DND-41 (cell line): ENCODE results near the gene TXNDC15.

Experiments
- ATAC-seq: fragments of 200-7000 bp; cut with Tn5 transposase; 3 replicates; pipeline ENCODE4 v1.9.1; 2021; ENCODE audit warnings: low read depth; ENCODE audit not compliant: insufficient read depth
- DNase-seq: peaks from one replicate; pipeline ENCODE4 v3.0.0-alpha.2; 2020
- H2AFZ ChIP-seq: 2 replicates; pipeline ENCODE4 v1.6.0; 2012; ENCODE audit warnings: low read depth, low read length
- H3K27ac ChIP-seq: 2 replicates; pipeline ENCODE4 v1.5.1; 2012; ENCODE audit warnings: low read length, inconsistent platforms
- H3K27me3 ChIP-seq: fragments of 200-600 bp; sonication (generic); 2 replicates; pipeline ENCODE4 v1.6.0; 2012; ENCODE audit warnings: low read length, mild to moderate bottlenecking, inconsistent platforms; ENCODE audit not compliant: insufficient read depth, poor library complexity
- H3K36me3 ChIP-seq: 2 replicates; pipeline ENCODE4 v1.5.1; 2012; ENCODE audit warnings: low read length, inconsistent platforms; ENCODE audit not compliant: insufficient read depth
- H3K4me1 ChIP-seq: 2 replicates; pipeline ENCODE4 v1.5.1; 2012; ENCODE audit warnings: mild to moderate bottlenecking, low read length; ENCODE audit not compliant: insufficient read depth
- H3K4me2 ChIP-seq: 2 replicates; pipeline ENCODE4 v1.6.0; 2012; ENCODE audit warnings: mild to moderate bottlenecking, moderate library complexity, low read length, inconsistent platforms; ENCODE audit not compliant: insufficient read depth
- H3K4me3 ChIP-seq, 2 experiments: fragments of 200-600 bp in 1 of 2; shearing (Covaris generic) in 1 of 2; 2 replicates each; pipeline ENCODE4 v1.5.1; 2012 to 2016; ENCODE audit warnings: inconsistent platforms in 2 of 2, low read length in 2 of 2, mild to moderate bottlenecking in 2 of 2, low read depth in 1 of 2, moderate library complexity in 1 of 2
- H3K79me2 ChIP-seq: 2 replicates; pipeline ENCODE4 v1.6.0; 2012; ENCODE audit warnings: low read length, inconsistent platforms; ENCODE audit not compliant: insufficient read depth
- H3K9ac ChIP-seq: 2 replicates; pipeline ENCODE4 v1.6.0; 2012; ENCODE audit warnings: low read depth, mild to moderate bottlenecking, inconsistent platforms, low read length, moderate library complexity
- H3K9me3 ChIP-seq: 2 replicates; pipeline ENCODE4 v1.5.1; 2012; ENCODE audit warnings: low read length, moderate library complexity, mild to moderate bottlenecking, inconsistent platforms; ENCODE audit not compliant: insufficient read depth, severe bottlenecking
- H4K20me1 ChIP-seq: 2 replicates; pipeline ENCODE4 v1.6.0; 2012; ENCODE audit warnings: low read length; ENCODE audit not compliant: insufficient read depth
- CTCF ChIP-seq: IDR thresholded peaks from 2 replicates; pipeline ENCODE4 v1.5.1; 2012; ENCODE audit warnings: borderline replicate concordance, low read length, moderate library complexity, mild to moderate bottlenecking; ENCODE audit not compliant: poor library complexity, severe bottlenecking; ENCODE audit errors: extremely low read depth
- EZH2 ChIP-seq: IDR thresholded peaks from 3 replicates; pipeline ENCODE4 v1.6.1; 2012; ENCODE audit warnings: borderline replicate concordance, low read depth, mild to moderate bottlenecking, moderate library complexity, low read length, inconsistent platforms; ENCODE audit not compliant: severe bottlenecking

Gene TXNDC15

DNA sequence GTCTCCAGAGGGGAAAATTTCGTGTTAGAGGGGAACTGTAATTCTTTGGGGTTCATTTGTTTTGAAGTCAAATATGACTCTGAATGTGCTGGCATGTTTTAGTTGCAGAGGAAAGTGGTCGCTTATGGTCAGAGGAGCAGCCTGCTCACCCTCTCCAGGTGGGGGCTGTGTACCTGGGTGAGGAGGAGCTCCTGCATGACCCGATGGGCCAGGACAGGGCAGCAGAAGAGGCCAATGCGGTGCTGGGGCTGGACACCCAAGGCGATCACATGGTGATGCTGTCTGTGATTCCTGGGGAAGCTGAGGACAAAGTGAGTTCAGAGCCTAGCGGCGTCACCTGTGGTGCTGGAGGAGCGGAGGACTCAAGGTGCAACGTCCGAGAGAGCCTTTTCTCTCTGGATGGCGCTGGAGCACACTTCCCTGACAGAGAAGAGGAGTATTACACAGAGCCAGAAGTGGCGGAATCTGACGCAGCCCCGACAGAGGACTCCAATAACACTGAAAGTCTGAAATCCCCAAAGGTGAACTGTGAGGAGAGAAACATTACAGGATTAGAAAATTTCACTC lies 13.5 kb downstream of the TXNDC15 start:
- ATAC-seq (no peak), DNase-seq (no peak)

GRCh38 chr5:134889335-134889734 lies 15.2 kb downstream of the TXNDC15 start:
- Histone ChIP-seq H2AFZ (no peak overlapping the region), H4K20me1 (peaks cover 14% of the 10 kb centered on the region), H3K9me3 (no peaks in the 10 kb centered on the region), H3K4me1 (no peaks in the 10 kb centered on the region), H3K36me3 (peaks cover 40% of the 10 kb centered on the region), H3K27ac (no peak overlapping the region), H3K4me2 (no peak overlapping the region), H3K4me3 (no peak overlapping the region), H3K27me3 (no peaks in the 10 kb centered on the region), H3K9ac (no peak overlapping the region), H3K79me2 (peaks cover 70% of the 10 kb centered on the region)
- TF ChIP-seq EZH2, result no peak
- ATAC-seq (no peak), DNase-seq (no peak)

More for the DNA sequence above, 13.5 kb downstream of the TXNDC15 start:
- H3K79me2 ChIP-seq, result peaks cover 70% of the 10 kb centered on the region
- no peaks in the 10 kb centered on the region for H3K9me3 ChIP-seq
- H3K36me3 ChIP-seq, result peaks cover 29% of the 10 kb centered on the region
- H3K9ac ChIP-seq, result no peak overlapping the region
- no peak for TF ChIP-seq EZH2
- TF ChIP-seq CTCF, result no peak
- no peaks in the 10 kb centered on the region for H3K27me3 ChIP-seq
- H3K4me1 ChIP-seq, result no peaks in the 10 kb centered on the region
- H3K27ac ChIP-seq, result no peak overlapping the region
- peaks cover 14% of the 10 kb centered on the region for H4K20me1 ChIP-seq
- H2AFZ ChIP-seq, result no peak overlapping the region
- no peak overlapping the region for H3K4me3 ChIP-seq
- H3K4me2 ChIP-seq, result no peak overlapping the region

GRCh38 chr5:134891473-134891872 lies 17.3 kb downstream of the TXNDC15 start:
- Histone ChIP-seq H3K36me3 (peaks cover 59% of the 10 kb centered on the region), H3K9ac (no peak overlapping the region), H2AFZ (no peak overlapping the region), H4K20me1 (peaks cover 10% of the 10 kb centered on the region), H3K4me1 (no peaks in the 10 kb centered on the region), H3K4me3 (no peak overlapping the region), H3K79me2 (peaks cover 54% of the 10 kb centered on the region), H3K4me2 (no peak overlapping the region), H3K9me3 (no peaks in the 10 kb centered on the region), H3K27me3 (no peaks in the 10 kb centered on the region), H3K27ac (no peak overlapping the region)
- TF ChIP-seq CTCF (no peak), EZH2 (no peak)
- ATAC-seq (no peak), DNase-seq (no peak)

- Histone ChIP-seq H3K27me3 (no peaks in the 10 kb centered on the region), H2AFZ (no peak overlapping the region), H3K4me2 (no peak overlapping the region), H4K20me1 (peaks cover 8% of the 10 kb centered on the region), H3K9me3 (no peaks in the 10 kb centered on the region), H3K36me3 (peaks cover 64% of the 10 kb centered on the region), H3K9ac (no peak overlapping the region), H3K27ac (no peak overlapping the region), H3K4me1 (no peaks in the 10 kb centered on the region), H3K4me3 (no peak overlapping the region), H3K79me2 (peaks cover 48% of the 10 kb centered on the region)
- DNase-seq (no peak), ATAC-seq (no peak)
- TF ChIP-seq EZH2 (no peak), CTCF (no peak)
These were observed 18.1 kb downstream of the TXNDC15 start for GRCh38 chr5:134892282-134892681.
